H1 (cell line): ENCODE measurements around the gene SEL1L3.

ENCODE experiments used
- CEBPB ChIP-seq: IDR thresholded peaks from 2 replicates; pipeline ENCODE4 v1.6.1; 2012; ENCODE audit warnings: low read depth, low read length
- CTCF ChIP-seq, 3 experiments: IDR thresholded peaks; 1 replicate in 2 of 3; 2 replicates in 1 of 3; pipeline versions ENCODE4 v1.5.1 to v1.6.1; 2011; ENCODE audit warnings: low read length in 3 of 3, mild to moderate bottlenecking in 3 of 3, inconsistent platforms in 2 of 3, low read depth in 1 of 3, moderate library complexity in 1 of 3; ENCODE audit not compliant: insufficient read depth in 1 of 3; ENCODE audit errors: control extremely low read depth in 1 of 3
- SP1 ChIP-seq: IDR thresholded peaks from 2 replicates; pipeline ENCODE4 v1.6.1; 2011; ENCODE audit warnings: low read depth, low read length

- no peak for TF ChIP-seq CTCF (IDR thresholded peaks at IDR 0.05; ENCODE audit: control extremely low read depth in 1 of 3, insufficient read depth in 1 of 3, low read depth in 1 of 3, low read length in 3 of 3)
- no peak for TF ChIP-seq SP1
- TF ChIP-seq CEBPB = no peak
These were observed 23.6 kb downstream of the SEL1L3 start for GRCh38 chr4:25839233-25839632.
